GM12878 (cell line): ENCODE data around the gene MYO3A. TPM values are rescaled to one million over a fixed set of nuclear protein-coding genes. Genes with fewer than 3 reads are reported as not detected.

Experiments
- ATAC-seq: fragments of 200-7000 bp; cut with Tn5 transposase; 3 replicates; pipeline ENCODE4 v1.9.1; 2020; ENCODE audit warnings: mild to moderate bottlenecking, moderate library complexity
- BruUV-seq: library from RNA; stranded (reverse); fragments of 400-500 nt; replicated peaks from 2 replicates; lab custom pipeline; 2021; lab: Mats Ljungman, UMichigan
- CTCF ChIA-PET: fragments of 300-600 bp; sonication (Branson Sonifier 250); formaldehyde crosslinking; extraction: SDS; loops from one replicate; lab custom pipeline; 2021; ENCODE audit warnings: inconsistent platforms; lab: Yijun Ruan, JAX
- POLR2A ChIA-PET: fragments of 350-600 bp; formaldehyde crosslinking; extraction: SDS; loops from one replicate; lab custom pipeline; 2021; ENCODE audit warnings: inconsistent platforms; lab: Charles Lee
- RAD21 ChIA-PET: fragments of 300-600 bp; sonication (Branson Sonifier 250); formaldehyde crosslinking; loops from one replicate; lab custom pipeline; 2023; ENCODE audit warnings: antibody characterized with exemption; ENCODE audit not compliant: unreplicated experiment; lab: Charles Lee
- SMC1A ChIA-PET: fragments of 300-600 bp; sonication (Branson Sonifier 250); formaldehyde crosslinking; loops from one replicate; lab custom pipeline; 2023; ENCODE audit not compliant: unreplicated experiment, uncharacterized antibody; lab: Charles Lee
- DNase-seq: peaks from one replicate; pipeline ENCODE4 v3.0.0-alpha.2; 2011; ENCODE audit warnings: low read depth, low spot score
- FAIRE-seq: peaks from 3 replicates; lab custom pipeline; 2011; peaks lifted over from hg19 to GRCh38; lab: Jason Lieb, UNC
- H2AFZ ChIP-seq: 2 replicates; pipeline ENCODE4 v1.6.0; 2011; ENCODE audit warnings: low read depth, low read length, control low read depth; ENCODE audit not compliant: control insufficient read depth
- H3K27ac ChIP-seq: 2 replicates; pipeline ENCODE4 v1.5.1; 2011; ENCODE audit warnings: control low read depth; ENCODE audit not compliant: control insufficient read depth, insufficient read depth
- H3K27me3 ChIP-seq, 2 experiments: replicated peaks in 1 of 2; 2 replicates each; pipeline versions ENCODE4 v1.6.0 to v1.6.1; 2011; ENCODE audit warnings: low read length in 1 of 2; ENCODE audit not compliant: control insufficient read depth in 2 of 2, insufficient read depth in 2 of 2
- H3K36me3 ChIP-seq, 2 experiments: 2 replicates each; pipeline ENCODE4 v1.5.1; 2011; ENCODE audit warnings: low read length in 1 of 2; ENCODE audit not compliant: control insufficient read depth in 2 of 2, insufficient read depth in 2 of 2
- H3K4me1 ChIP-seq: 2 replicates; pipeline ENCODE4 v1.6.1; 2011; ENCODE audit warnings: mild to moderate bottlenecking, low read length, moderate library complexity, mixed read lengths; ENCODE audit not compliant: control insufficient read depth, insufficient read depth
- H3K4me2 ChIP-seq: 2 replicates; pipeline ENCODE4 v1.6.0; 2011; ENCODE audit warnings: control low read depth; ENCODE audit not compliant: control insufficient read depth, insufficient read depth
- H3K4me3 ChIP-seq: fragments of 200-600 bp; sonication (generic); 2 replicates; pipeline ENCODE4 v1.5.1; 2016
- H3K79me2 ChIP-seq: 2 replicates; pipeline ENCODE4 v1.6.0; 2011; ENCODE audit warnings: low read length; ENCODE audit not compliant: control insufficient read depth, insufficient read depth
- H3K9ac ChIP-seq: 2 replicates; pipeline ENCODE4 v1.8.0; 2011; ENCODE audit warnings: low read length, control low read depth, mixed read lengths; ENCODE audit not compliant: control insufficient read depth, insufficient read depth
- H3K9me3 ChIP-seq: replicated peaks from 3 replicates; pipeline ENCODE4 v1.5.1; 2011; ENCODE audit warnings: mild to moderate bottlenecking, low read length; ENCODE audit not compliant: control insufficient read depth, insufficient read depth
- H4K20me1 ChIP-seq: 2 replicates; pipeline ENCODE4 v1.6.0; 2011; ENCODE audit not compliant: control insufficient read depth, insufficient read depth
- HDAC6 ChIP-seq: fragments of 200-600 bp; sonication (generic); IDR thresholded peaks from one replicate; pipeline ENCODE4 v1.8.0; 2017; ENCODE audit warnings: antibody characterized with exemption; ENCODE audit not compliant: unreplicated experiment
- MLLT1 ChIP-seq: fragments of 450-650 bp; IDR thresholded peaks from 2 replicates; pipeline ENCODE4 v1.6.1; 2016; ENCODE audit warnings: mild to moderate bottlenecking
- PAX8 ChIP-seq: fragments of 450-650 bp; IDR thresholded peaks from 2 replicates; pipeline ENCODE4 v1.6.1; 2017; ENCODE audit warnings: mild to moderate bottlenecking, moderate library complexity
- SKIL ChIP-seq: fragments of 450-650 bp; IDR thresholded peaks from 2 replicates; pipeline ENCODE4 v1.6.1; 2017; ENCODE audit warnings: mild to moderate bottlenecking, low read depth, inconsistent platforms; ENCODE audit not compliant: poor library complexity, severe bottlenecking
- SP1 ChIP-seq: IDR thresholded peaks from one replicate; pipeline ENCODE4 v1.6.1; 2011; ENCODE audit warnings: low read depth, low read length
- TAF1 ChIP-seq: IDR thresholded peaks from 2 replicates; pipeline ENCODE4 v1.6.1; 2011; ENCODE audit warnings: mild to moderate bottlenecking, low read depth, low read length, borderline replicate concordance
- WGBS: methylation state at CpG from one replicate; pipeline ENCODE4 v1.1.6; 2016; ENCODE audit warnings: low lambda C conversion rate; ENCODE audit not compliant: insufficient replicate concordance, insufficient coverage; ENCODE audit errors: missing lambda C conversion rate; 5-methylcytosine and 5-hydroxymethylcytosine counted together
- in situ Hi-C: fragments of 300-500 bp; cut with MboI; formaldehyde crosslinking; loops from 9 replicates; pipeline ENCODE4 v1.14.3; 2018; ENCODE audit warnings: mixed read lengths
- intact Hi-C: fragments of 100-400 bp; cut with micrococcal nuclease; formaldehyde crosslinking; loops from one replicate; pipeline ENCODE4 v1.14.2; 2022; ENCODE audit not compliant: unreplicated experiment
- polyA plus RNA-seq, 11 experiments: library from polyadenylated mRNA; depleted of rRNA in 4 of 11; unstranded in 6 of 11; stranded (reverse) in 5 of 11; fragments of >200 nt; fragmentation: Nextera tagmentation in 4 of 11; fragmentation: Illumina TruSeq in 1 of 11; extraction: Ambion mirVana in 4 of 11; extraction: Trizol in 1 of 11; gene quantifications; 1 replicate in 1 of 11; 2 replicates in 10 of 11; pipeline versions ENCODE4 v1.2.1 to v1.2.3, GENCODE V29; 2011 to 2016; ENCODE audit warnings: inconsistent platforms in 2 of 11, missing spikeins in 2 of 11, low read depth in 1 of 11
- total RNA-seq, 4 experiments: library from RNA; depleted of rRNA in 3 of 4; stranded (reverse); fragments of >200 nt in 3 of 4; fragmentation: Illumina TruSeq in 1 of 4; extraction: Trizol in 1 of 4; gene quantifications; 2 replicates each; pipeline versions ENCODE4 v1.2.1 to v1.2.3, GENCODE V29; 2013 to 2021

MYO3A gene
- total and polyA plus RNA-seq, 10 of the 15 experiments (the other 5 are each of a cell fraction or from before 2014, with no cell fraction given): not detected

- in situ Hi-C loops (no loop called here), intact Hi-C loops (no loop called here)
- TF ChIP-seq MLLT1 (no peak), TAF1 (no peak), PAX8 (no peak), SP1 (no peak), SKIL (no peak), HDAC6 (no peak)
- ChIA-PET CTCF (no interaction called here), RAD21 (no interaction called here), POLR2A (no interaction called here), SMC1A (no interaction called here)
- no peak overlapping the region for H2AFZ ChIP-seq
- H3K27me3 ChIP-seq: no peaks in the 10 kb centered on the region; a peak in 1 of 4 replicates
- H3K79me2 ChIP-seq: no peaks in the 10 kb centered on the region
- H3K4me3 ChIP-seq: no peak overlapping the region
- no peaks in the 10 kb centered on the region for H3K4me1 ChIP-seq
- FAIRE-seq (no peak), ATAC-seq (no peak), DNase-seq (no peak)
- no peaks in the 10 kb centered on the region for H3K36me3 ChIP-seq
- WGBS: 22% methylated on average over 3 of the region's 3 CpGs
- no peak overlapping the region for H3K9ac ChIP-seq
- no peaks in the 10 kb centered on the region for H4K20me1 ChIP-seq
- no peak overlapping the region for H3K4me2 ChIP-seq
- H3K9me3 ChIP-seq: no peaks in the 10 kb centered on the region
- H3K27ac ChIP-seq: no peak overlapping the region
- no TSS peak for BruUV-seq
Observed at GRCh38 chr10:25959540-25960232, 25.7 kb downstream of the MYO3A start.
